ENCODE data around the gene ERVV-1. TPM values are rescaled to one million over a fixed set of nuclear protein-coding genes. Genes with fewer than 3 reads are reported as not detected.

ERVV-1 gene
- total and polyA plus RNA-seq, 11 donors, result 0.06 TPM; not detected in 10

- Histone ChIP-seq H3K27ac (no peak overlapping the region), H3K36me3 (peaks cover 0 to 28% (median 18%) of the 10 kb centered on the region in 9 donors), H3K4me1 (peaks cover 0 to 5% (median 0%) of the 10 kb centered on the region in 12 donors), H3K9me3 (peaks cover 0 to 15% (median 3%) of the 10 kb centered on the region in 12 donors), H3K27me3 (no peaks in the 10 kb centered on the region), H3K4me3 (no peak overlapping the region)
- DNase-seq, result no peak
- TF ChIP-seq POLR2A (IDR thresholded peaks at IDR 0.05) (no peak), CTCF (IDR thresholded peaks at IDR 0.05) (no peak)
- 87 to 95% (median 93%) methylated on average over 4 of the region's 4 CpGs for WGBS, 4 donors
- ATAC-seq, result no peak
- intact Hi-C loops (cut with DNase I), result no loop called here
These were observed 26.5 kb upstream of the ERVV-1 start for GRCh38 chr19:52987221-52987620.

GRCh38 chr19:52988506-52988905, 25.2 kb upstream of the ERVV-1 start:
- Histone ChIP-seq H3K27ac (no peak overlapping the region), H3K4me3 (no peak overlapping the region), H3K27me3 (no peaks in the 10 kb centered on the region), H3K36me3 (peaks cover 0 to 28% (median 18%) of the 10 kb centered on the region in 9 donors), H3K4me1 (peaks cover 0 to 14% (median 6%) of the 10 kb centered on the region in 12 donors), H3K9me3 (peaks cover 0 to 15% (median 3%) of the 10 kb centered on the region in 12 donors)
- WGBS, 4 donors, result 88 to 94% (median 93%) methylated on average over 5 of the region's 5 CpGs
- TF ChIP-seq POLR2A (IDR thresholded peaks at IDR 0.05) (no peak), CTCF (IDR thresholded peaks at IDR 0.05) (no peak)
- ATAC-seq, result no peak
- intact Hi-C loops (cut with DNase I), result no loop called here
- no peak for DNase-seq

GRCh38 chr19:52990759-52991418, 22.8 kb upstream of the ERVV-1 start:
- no peak for ATAC-seq
- TF ChIP-seq POLR2A (IDR thresholded peaks at IDR 0.05) (no peak), CTCF (IDR thresholded peaks at IDR 0.05) (no peak)
- H3K27me3 ChIP-seq, result no peaks in the 10 kb centered on the region
- H3K4me1 ChIP-seq, result peaks cover 0 to 21% (median 7%) of the 10 kb centered on the region in 12 donors
- intact Hi-C loops (cut with DNase I), result loop anchor here in 1 of 10 donors (5.0 to 10.0 kb wide), 2 partner anchors 114 to 201 kb away; partner anchors contain the start of genes ZNF160 and ZNF665
- 92 to 95% (median 94%) methylated on average over 16 of the region's 16 CpGs for WGBS, 4 donors
- no peak overlapping the region for H3K4me3 ChIP-seq
- H3K27ac ChIP-seq, result no peak overlapping the region
- H3K36me3 ChIP-seq, result peaks cover 0 to 18% (median 9%) of the 10 kb centered on the region in 9 donors
- no peak for DNase-seq
- H3K9me3 ChIP-seq, result peaks cover 0 to 3% (median 0%) of the 10 kb centered on the region in 12 donors

GRCh38 chr19:52991484-52991883, 22.2 kb upstream of the ERVV-1 start:
- WGBS, 4 donors, result 77 to 98% (median 91%) methylated on average over 2 of the region's 2 CpGs
- intact Hi-C loops (cut with DNase I), result loop anchor here in 1 of 10 donors (5.0 to 10.0 kb wide), 2 partner anchors 113 to 201 kb away; partner anchors contain the start of genes ZNF160 and ZNF665
- no peak for ATAC-seq

More at GRCh38 chr19:52991484-52991883, 22.2 kb upstream of the ERVV-1 start:
- no peak for DNase-seq
- H3K27ac ChIP-seq, result no peak overlapping the region
- no peak for TF ChIP-seq POLR2A (IDR thresholded peaks at IDR 0.05)
- TF ChIP-seq CTCF (IDR thresholded peaks at IDR 0.05), result no peak
- peaks cover 0 to 5% (median 0%) of the 10 kb centered on the region in 12 donors for H3K9me3 ChIP-seq
- H3K36me3 ChIP-seq, result peaks cover 0 to 12% (median 3%) of the 10 kb centered on the region in 9 donors
- H3K4me3 ChIP-seq, result no peak overlapping the region
- H3K27me3 ChIP-seq, result no peaks in the 10 kb centered on the region
- peaks cover 0 to 21% (median 7%) of the 10 kb centered on the region in 12 donors for H3K4me1 ChIP-seq

All from heart left ventricle (tissue), 16 donors.